HG02840 (cell line): ENCODE measurements around the gene ACOT2.
"Not testable (repeated sequence)": the region's sequence is repeated elsewhere in the genome, so short reads cannot be mapped to it uniquely, and the experiment has no call there.

Experiments
- ATAC-seq: cut with Tn5 transposase; IDR thresholded peaks from one replicate; pipeline ENCODE4 v1.9.1; 2021; ENCODE audit warnings: mild to moderate bottlenecking, moderate library complexity, moderate number of reproducible peaks; ENCODE audit not compliant: unreplicated experiment, low FRiP score

ACOT2 gene

DNA sequence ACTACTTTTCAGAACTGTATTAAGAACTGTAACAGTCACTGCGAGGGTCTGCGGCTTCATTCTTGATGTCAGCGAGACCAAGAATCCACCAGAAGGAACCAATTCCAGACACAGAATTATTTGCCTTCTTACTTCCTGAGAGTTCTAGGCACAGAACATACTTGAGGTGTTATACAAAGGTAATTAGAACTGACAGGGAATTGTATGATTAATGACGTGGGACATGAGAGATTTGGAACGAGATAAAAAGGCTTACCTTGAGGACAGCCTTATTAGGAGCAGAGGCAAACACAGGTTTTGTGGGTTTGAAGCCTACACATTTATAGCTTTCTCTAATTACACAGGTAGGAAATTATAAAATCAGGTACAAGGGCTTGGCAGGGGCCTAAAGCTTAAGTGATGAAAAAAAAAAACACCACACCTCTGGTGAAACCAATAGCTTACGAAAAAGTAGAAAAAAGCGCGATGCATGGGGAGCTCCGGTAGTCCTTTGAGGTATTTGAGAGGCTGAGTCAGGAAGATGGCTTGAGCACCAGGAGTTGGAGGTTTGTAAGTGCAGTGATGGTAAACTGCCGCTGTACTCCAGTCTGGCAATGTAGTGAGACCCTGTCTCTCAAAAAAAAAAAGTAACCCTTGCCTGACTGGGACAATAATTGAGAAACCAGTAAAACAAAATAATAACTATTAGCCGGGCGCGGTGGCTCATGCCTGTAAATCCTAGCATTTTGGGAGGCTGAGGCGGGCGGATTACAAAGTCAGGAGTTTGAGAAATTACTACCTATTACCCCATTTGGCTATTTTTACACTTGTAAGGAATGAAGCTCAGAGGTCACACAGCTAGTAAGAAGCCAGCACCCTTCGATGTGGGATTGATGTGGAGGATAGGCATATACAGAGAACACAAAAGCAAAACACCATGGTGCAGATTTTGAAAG lies 795 bp upstream of the ACOT2 start:
- no peak for ATAC-seq

DNA sequence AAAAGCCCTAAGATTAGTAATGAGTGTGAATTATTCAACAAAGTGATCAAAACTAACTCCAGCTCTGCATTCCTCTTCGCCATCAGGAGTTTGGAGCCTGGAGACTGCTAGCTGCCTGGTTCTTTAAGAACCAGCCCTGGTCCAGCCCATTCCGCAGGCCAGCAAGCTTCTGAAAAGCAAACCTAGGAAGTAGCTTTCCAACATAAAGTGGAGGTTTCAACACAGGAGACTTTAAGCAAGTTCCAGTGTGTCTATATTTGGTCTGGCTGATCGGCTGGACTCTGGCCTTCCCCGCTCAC lies 178 bp upstream of the ACOT2 start:
- ATAC-seq: not testable (repeated sequence)

DNA sequence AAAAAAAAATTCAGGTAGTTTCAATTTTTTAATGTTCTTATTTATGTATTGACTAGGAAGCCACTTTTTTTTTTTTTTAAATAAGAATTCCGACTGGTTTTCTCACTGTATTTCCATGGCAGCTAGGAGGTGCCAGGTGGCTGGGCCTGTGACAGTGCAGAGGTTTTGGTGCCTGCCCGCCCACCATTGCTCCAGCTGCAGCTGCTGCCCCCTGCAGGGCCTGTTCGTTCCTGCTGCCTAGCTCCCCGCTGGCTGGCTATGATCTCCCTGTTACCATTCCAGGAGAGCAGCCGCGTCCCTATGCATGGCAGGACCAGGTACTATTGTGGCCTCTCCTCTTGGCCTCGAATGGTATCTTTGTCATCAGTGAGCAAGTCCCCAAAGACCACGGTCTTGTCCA lies 1.9 kb downstream of the ACOT2 start:
- ATAC-seq: not testable (repeated sequence)

DNA sequence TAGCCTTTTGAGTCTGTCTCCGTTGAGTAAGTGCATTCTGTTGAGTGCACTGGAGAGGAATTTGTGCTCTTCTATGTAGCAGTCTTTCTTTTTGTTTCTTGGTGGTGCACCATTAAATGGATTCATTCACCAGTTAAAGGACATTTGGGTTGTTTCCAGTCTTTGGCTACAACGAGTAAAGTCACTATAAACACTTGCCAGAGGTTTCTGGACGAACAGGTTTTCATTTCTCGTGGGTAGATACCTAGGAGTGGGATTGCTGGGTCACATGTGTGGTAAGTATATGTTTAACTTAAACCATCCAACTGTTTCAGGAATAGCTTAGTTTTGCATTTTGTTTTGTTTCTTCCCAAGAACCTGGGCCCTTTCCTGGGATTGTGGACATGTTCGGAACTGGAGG lies 4.0 kb downstream of the ACOT2 start:
- not testable (repeated sequence) for ATAC-seq

DNA sequence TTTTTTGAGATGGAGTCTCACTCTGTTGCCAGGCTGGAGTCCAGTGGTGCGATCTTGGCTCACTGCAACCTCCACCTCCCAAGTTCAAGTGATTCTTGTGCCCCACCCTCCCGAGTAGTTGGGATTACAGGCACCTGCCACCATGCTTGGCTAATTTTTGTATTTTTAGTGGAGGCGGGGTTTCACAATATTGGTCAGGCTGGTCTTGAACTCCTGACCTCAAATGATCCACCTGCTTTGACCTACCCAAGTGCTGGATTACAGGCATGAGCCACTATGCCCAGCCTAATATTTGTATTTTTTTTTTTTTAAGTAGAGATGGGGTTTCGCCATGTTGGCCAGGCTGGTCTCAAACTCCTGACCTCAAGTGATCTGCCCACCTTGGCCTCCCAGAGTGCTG lies 4.7 kb downstream of the ACOT2 start:
- not testable (repeated sequence) for ATAC-seq

DNA sequence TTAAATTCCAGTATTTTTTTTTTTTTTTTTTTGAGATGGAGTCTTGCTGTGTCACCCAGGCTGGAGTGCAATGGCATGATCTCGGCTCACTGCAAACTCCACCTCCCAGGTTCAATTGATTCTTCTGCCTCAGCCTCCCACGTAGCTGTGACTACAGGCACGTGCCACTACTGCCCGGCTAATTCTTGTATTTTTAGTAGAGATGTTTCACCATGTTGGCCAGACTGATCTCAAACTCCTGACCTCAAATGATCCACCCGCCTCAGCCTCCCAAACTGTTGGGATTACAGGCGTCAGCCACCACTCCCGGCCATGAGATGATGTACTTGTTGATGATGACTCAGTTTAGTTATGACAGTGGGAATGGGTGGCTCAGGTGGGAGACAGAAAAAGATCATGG lies 5.2 kb downstream of the ACOT2 start:
- ATAC-seq: not testable (repeated sequence)

DNA sequence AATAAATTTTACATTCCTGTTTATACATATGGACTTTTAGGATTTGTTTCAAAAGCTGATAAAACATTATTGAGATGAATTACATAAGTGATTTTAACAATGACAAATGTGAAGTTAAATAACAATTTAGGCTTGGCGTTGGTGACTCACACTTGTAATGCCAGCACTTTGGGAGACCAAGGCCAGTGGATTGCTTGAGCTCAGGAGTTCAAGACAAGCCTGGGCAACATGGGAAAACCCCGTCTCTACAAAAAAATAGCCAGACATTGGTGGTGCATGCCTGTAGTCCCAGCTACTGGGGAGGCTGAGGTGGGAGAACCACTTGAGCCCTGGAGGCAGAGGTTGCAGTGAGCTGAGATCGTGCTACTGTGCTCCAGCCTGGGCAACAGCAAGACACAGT lies 7.4 kb downstream of the ACOT2 start:
- no peak for ATAC-seq

DNA sequence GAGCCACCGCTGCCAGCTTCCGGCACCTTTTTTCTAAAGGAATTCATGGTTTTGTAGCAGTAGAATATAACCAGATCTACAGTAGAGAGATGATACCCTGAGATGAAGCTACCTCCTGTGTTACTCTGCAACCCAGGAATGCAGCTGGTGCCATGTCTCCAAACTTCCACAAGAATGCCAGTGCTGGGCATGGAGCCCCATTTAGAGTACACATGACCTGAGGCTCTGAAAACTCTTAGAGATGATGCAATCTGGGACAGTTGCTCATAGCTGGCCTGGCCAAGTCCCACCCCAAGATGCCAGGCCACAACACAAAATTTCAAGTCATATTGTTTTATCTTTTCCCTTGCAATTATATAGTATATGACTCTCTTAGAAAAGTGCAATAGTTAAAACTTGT lies 8.2 kb downstream of the ACOT2 start:
- not testable (repeated sequence) for ATAC-seq

DNA sequence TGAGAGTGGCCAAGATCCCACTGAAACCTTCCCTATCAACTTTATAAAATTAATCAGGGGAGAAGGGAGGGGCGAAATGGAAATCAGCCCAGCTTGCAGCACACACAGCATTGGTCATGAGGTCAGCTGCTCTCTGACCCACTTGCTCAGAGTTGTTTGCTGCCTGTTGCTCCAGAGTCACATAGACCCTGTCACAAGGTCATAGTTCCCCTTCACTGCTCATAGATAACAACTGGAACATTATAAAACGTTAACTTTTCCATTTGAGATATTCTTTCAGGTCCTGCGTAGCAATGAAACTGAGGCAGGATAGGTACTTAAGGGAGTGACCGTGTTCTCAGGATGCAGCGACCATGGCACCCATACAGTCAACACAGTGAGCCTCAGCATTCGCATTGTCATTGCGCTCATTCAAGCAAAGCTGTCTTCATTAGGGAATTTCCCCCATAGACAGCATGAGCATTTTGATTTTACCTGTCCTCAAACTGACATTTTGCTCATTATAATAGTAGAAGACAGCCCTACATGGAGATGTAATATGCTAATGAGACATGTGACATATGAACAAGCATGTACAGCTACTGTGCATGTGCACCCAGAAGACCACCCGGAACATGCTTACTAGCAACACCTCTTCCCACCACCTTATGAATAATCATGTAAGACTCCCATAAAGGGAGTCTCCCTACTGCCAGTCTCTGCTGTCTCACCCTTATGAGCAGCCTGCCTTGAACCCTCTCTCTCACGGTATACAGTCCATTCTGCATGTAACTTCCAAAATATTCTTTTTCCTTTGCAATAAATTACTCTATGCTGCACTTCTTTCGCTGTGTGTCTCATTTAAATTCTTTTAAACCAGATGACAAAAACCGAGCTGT lies 13.3 kb downstream of the ACOT2 start:
- not testable (repeated sequence) for ATAC-seq

DNA sequence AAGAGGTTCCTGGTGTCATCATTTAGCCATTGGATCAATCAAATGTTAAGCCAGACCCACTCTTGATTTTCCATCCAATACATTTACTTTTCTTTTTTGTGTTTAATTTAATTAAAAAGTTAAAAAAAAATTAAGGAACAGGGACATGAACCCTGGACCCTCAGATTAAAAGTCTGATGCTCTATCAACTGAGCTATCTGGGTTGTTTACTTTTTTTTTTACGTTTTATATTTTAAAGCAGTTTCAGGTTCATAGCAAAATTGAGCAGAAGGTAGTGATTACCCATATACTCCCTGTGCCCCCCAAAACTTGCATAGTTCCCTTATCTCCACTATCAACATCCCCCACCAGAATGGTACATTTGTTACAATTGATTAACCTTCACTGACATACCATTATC lies 19.7 kb downstream of the ACOT2 start:
- ATAC-seq: no peak

DNA sequence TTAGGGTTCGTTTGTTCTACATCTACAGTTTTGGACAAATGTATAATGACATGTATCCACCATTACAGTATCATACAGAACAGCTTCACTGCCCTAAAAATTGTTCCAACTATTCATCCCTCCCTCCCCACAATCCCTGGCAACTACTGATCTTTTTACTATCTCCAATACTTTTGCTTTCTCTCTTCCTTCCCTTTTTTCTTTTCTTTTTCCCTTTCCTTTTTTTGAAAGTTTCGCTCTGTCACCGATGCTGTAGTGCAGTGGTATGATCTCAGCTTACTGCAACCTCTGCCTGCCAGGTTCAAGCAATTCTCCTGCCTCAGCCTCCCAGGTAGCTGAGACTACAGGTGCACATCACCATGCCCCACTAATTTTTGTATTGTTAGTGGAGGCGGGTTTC lies 20.1 kb downstream of the ACOT2 start:
- no peak for ATAC-seq

DNA sequence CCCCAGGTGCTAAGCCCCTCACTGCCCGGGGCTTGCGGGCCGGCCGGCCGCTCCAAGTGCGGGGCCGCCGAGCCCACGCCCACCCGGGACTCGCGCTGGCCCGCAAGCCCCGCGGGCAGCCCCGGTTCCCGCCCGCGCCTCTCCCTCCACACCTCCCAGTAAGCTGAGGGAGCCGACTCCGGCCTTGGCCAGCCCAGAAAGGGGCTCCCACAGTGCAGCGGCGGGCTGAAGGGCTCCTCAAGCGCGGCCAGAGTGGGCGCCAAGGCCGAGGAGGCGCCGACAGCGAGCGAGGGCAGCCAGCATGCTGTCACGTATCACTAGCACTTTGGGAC lies 21.6 kb downstream of the ACOT2 start:
- ATAC-seq: not testable (repeated sequence)

DNA sequence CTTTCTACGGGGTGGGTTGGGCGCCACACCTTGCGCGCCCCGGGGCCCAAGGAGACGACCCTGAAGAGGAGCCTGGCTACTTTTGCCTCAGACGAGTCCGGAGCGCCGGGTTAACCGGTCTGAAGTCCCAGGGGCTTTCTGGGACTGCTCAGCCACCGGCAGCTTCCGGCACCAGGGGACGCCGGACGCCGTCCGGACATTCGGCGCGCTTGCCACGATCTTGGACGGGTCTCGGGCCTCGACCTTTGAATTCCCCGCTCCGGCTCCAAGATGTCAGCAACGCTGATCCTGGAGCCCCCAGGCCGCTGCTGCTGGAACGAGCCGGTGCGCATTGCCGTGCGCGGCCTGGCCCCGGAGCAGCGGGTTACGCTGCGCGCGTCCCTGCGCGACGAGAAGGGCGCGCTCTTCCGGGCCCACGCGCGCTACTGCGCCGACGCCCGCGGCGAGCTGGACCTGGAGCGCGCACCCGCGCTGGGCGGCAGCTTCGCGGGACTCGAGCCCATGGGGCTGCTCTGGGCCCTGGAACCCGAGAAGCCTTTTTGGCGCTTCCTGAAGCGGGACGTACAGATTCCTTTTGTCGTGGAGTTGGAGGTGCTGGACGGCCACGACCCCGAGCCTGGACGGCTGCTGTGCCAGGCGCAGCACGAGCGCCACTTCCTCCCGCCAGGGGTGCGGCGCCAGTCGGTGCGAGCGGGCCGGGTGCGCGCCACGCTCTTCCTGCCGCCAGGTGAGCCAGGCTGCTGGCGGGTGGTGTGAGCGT lies 22.9 kb downstream of the ACOT2 start, which contains the start of gene ACOT4:
TSS of gene ACOT4 (plus strand) at position 184 of the 760 bp plus-strand sequence. CDS start at position 271, 87 bp downstream.
- ATAC-seq: no peak

DNA sequence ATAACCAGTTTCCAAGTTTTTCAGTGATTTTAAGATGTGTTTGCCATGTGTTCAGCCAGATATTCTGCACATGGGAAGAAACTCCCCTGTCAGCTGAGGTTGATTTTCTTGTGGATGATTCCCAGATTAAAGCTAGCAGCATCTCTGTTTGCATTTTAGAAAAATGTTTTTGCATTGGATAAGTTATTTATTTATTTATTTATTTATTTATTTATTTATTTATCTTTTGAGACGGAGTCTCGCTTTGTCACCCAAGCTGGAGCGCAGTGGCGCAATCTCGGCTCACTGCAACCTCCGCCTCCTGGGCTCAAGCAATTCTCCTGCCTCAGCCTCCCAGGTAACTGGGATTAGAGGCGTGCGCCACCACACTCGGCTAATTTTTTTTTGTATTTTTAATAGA lies 25.5 kb downstream of the ACOT2 start:
- no peak for ATAC-seq

DNA sequence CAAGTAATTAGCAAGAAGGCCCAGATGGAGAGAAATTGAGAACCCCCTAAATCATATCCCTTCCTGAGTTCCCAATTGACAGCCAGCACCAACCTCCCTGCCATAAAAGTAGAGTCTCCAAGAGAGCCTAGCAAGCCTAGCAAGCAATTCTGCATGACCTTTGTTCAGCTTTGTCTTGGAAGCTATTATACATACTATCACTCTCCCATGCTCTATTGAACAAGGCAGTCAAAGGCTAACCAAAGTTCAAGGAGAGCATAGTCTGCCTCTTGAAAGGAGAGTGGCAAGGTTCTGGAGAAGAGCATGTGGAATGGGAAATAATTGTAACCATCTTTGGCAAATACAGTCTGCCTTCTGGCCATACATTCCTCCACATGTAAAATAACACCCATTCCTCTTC lies 30.5 kb downstream of the ACOT2 start:
- ATAC-seq: no peak

DNA sequence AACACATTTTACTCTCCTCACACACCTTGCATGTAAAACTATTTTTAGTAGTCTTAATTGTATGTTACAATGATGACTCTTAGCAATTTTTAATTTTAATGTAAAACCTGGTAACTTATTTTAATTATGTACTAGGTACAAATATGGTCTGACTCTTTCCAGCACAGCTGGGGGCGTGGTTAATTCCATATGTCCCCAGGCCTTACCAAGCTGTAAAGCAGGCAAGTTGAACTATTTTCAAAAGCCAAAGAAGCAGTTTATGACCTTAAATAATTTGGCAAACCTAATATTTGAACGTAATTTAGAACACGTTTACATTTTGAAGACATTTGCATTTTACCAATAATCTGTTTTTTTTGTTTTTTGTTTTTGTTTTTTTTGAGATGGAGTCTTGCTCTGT lies 34.0 kb downstream of the ACOT2 start:
- ATAC-seq: no peak

DNA sequence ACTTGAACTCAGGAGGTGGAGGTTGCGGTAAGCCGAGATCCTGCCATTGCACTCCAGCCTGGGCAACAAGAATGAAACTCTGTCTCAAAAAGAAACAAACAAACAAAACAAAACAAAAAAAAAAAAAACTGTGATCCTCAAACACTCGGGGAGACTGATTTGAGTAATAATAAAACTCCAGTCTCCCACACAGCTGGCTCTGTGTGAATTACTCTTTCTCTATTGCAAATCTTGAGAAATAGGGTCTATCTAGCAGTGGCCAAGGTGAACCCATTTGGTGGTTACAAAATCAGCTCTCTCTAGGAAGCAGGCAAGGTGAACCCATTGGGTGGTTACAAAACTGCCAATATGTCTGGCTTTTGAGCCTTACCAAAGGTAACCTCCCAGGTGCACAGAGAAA lies 37.3 kb downstream of the ACOT2 start:
- no peak for ATAC-seq

DNA sequence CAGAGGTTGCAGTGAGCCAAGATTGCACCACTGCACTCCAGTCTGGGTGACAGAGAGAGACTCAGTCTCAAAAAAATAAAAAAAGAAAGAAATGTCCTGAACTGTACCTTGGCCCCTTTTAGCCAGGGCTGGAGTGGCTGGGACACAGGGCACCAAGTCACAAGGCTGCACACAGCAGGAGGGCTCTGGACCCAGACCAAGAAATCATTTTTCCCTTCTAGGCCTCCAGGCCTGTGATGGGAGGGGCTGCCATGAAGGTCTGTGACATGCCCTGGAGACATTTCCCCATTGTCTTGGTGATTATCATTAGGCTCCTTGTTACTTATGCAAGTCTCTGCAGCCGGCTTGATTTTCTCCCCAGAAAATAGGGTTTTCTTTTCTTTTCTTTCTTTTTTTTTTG lies 38.2 kb downstream of the ACOT2 start:
- ATAC-seq: no peak

DNA sequence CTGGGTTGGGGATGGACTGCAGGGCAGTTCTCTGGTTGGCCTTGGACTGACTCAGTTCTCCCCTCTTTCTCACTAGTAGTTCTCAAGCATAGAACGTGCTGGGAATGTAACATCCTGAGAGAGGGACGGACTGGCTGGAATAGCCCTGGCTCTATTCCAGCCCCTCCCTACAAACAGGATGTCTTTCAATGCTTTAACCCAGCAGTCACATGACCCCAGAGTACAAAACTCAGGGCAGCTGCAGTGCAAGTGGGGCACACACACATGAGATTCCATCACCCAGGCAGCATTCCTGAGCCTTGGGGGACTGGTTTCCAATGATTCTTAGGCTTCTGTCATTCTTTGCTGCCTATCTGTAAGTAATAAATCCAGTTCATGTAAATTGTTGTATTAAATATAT lies 41.7 kb downstream of the ACOT2 start:
- no peak for ATAC-seq

DNA sequence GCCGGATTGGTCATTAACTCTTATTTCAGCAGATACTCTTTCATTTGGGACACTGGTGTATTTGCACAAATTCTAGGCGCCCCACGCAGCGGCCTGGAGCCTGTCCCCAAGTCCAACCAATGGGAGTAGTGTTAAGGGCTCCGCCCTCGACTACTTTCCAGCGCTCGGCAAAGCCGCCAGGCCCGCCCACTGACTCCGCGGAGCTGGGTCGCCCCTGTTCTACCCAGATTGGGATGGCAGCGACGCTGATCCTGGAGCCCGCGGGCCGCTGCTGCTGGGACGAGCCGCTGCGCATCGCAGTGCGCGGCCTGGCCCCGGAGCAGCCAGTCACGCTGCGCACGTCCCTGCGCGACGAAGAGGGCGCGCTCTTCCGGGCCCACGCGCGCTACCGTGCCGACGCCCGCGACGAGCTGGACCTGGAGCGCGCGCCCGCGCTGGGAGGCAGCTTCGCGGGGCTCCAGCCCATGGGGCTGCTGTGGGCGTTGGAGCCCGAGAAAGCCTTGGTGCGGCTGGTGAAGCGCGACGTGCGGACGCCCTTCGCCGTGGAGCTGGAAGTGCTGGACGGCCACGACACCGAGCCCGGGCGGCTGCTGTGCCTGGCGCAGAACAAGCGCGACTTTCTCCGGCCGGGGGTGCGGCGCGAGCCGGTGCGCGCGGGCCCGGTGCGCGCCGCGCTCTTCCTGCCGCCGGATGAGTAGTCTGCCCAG lies 43.5 kb downstream of the ACOT2 start, which contains the start of gene ACOT6:
TSS of gene ACOT6 (plus strand) at position 179 of the 707 bp plus-strand sequence. CDS start at position 234, 55 bp downstream.
- no peak for ATAC-seq
